H1 (cell line): ENCODE data around the gene RERE. TPM values are rescaled to one million over a fixed set of nuclear protein-coding genes. Genes with fewer than 3 reads are reported as not detected.

Experiments used
- ASH2L ChIP-seq: fragments of 200-600, 300-600 bp; sonication (generic); IDR thresholded peaks from one replicate; pipeline ENCODE4 v1.7.1; 2017; ENCODE audit warnings: low read length
- CTBP2 ChIP-seq: IDR thresholded peaks from 2 replicates; pipeline ENCODE4 v1.7.0; 2011; ENCODE audit warnings: borderline replicate concordance, mild to moderate bottlenecking, moderate library complexity, mixed read lengths, low read length; ENCODE audit not compliant: insufficient read depth, insufficient read length
- FOSL1 ChIP-seq: IDR thresholded peaks from 2 replicates; pipeline ENCODE4 v1.6.1; 2011; ENCODE audit warnings: mild to moderate bottlenecking, low read depth, low read length, moderate library complexity; ENCODE audit not compliant: insufficient read depth
- GTF2F1 ChIP-seq: IDR thresholded peaks from 2 replicates; pipeline ENCODE4 v1.6.1; 2012; ENCODE audit warnings: low read depth, low read length, improper control_type of control experiment, borderline replicate concordance
- NANOG ChIP-seq: IDR thresholded peaks from 2 replicates; pipeline ENCODE4 v1.6.1; 2011; ENCODE audit warnings: low read length, low read depth, mild to moderate bottlenecking, inconsistent platforms; ENCODE audit not compliant: insufficient read depth, poor library complexity, severe bottlenecking
- TAF7 ChIP-seq: optimal IDR thresholded peaks from 2 replicates; pipeline ENCODE3; 2011; ENCODE audit warnings: low read depth, mild to moderate bottlenecking, inconsistent platforms, low read length, moderate library complexity, borderline replicate concordance
- polyA plus RNA-seq, 7 experiments: library from polyadenylated mRNA; depleted of rRNA in 3 of 7; stranded (reverse) in 5 of 7; unstranded in 2 of 7; fragments of >200 nt in 5 of 7; fragments of 200-250 nt in 2 of 7; gene quantifications; 1 replicate in 5 of 7; 2 replicates in 1 of 7; 4 replicates in 1 of 7; pipeline versions ENCODE4 v1.2.1 to v1.2.3, GENCODE V29; 2011 to 2013; ENCODE audit warnings: missing spikeins in 2 of 7, mixed read lengths in 2 of 7
- total RNA-seq: library from RNA; stranded (reverse); fragmentation: NEBNext Ultra II Directional; extraction: Animal tissue kit (Norgen Biotek cat#: 25700); gene quantifications from 2 replicates; pipeline ENCODE4 v1.2.1, GENCODE V29; 2021
- TF ChIP-seq, protein P1 (sequence below): IDR thresholded peaks from 2 replicates; pipeline ENCODE4 v1.6.1; 2012; ENCODE audit warnings: low read length, inconsistent platforms

RERE gene
- total and polyA plus RNA-seq, 2 of the 8 experiments (the other 6 are each of a cell fraction or from before 2014, with no cell fraction given), result 15.3 to 142 TPM

- TF ChIP-seq NANOG (no peak), TAF7 (peak; percentile 95), CTBP2 (peak; percentile 82), FOSL1 (no peak), ASH2L (peak; percentile 85), GTF2F1 (peak; percentile 37; the same call in 1 of the 2 replicates)
- TF ChIP-seq, protein P1, sequence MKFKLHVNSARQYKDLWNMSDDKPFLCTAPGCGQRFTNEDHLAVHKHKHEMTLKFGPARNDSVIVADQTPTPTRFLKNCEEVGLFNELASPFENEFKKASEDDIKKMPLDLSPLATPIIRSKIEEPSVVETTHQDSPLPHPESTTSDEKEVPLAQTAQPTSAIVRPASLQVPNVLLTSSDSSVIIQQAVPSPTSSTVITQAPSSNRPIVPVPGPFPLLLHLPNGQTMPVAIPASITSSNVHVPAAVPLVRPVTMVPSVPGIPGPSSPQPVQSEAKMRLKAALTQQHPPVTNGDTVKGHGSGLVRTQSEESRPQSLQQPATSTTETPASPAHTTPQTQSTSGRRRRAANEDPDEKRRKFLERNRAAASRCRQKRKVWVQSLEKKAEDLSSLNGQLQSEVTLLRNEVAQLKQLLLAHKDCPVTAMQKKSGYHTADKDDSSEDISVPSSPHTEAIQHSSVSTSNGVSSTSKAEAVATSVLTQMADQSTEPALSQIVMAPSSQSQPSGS, result no peak
Observed at GRCh38 chr1:8702850-8703810, 114.3 kb downstream of the RERE start (continued).
